Measurements from ENCODE around the gene COMMD8. TPM values are rescaled to one million over a fixed set of nuclear protein-coding genes. Genes with fewer than 3 reads are reported as not detected.

Gene COMMD8
- 7.3 and 11.8 TPM in 2 replicates for total RNA-seq
- polyA plus RNA-seq = 30.9 and 41.1 TPM in 2 replicates

DNA sequence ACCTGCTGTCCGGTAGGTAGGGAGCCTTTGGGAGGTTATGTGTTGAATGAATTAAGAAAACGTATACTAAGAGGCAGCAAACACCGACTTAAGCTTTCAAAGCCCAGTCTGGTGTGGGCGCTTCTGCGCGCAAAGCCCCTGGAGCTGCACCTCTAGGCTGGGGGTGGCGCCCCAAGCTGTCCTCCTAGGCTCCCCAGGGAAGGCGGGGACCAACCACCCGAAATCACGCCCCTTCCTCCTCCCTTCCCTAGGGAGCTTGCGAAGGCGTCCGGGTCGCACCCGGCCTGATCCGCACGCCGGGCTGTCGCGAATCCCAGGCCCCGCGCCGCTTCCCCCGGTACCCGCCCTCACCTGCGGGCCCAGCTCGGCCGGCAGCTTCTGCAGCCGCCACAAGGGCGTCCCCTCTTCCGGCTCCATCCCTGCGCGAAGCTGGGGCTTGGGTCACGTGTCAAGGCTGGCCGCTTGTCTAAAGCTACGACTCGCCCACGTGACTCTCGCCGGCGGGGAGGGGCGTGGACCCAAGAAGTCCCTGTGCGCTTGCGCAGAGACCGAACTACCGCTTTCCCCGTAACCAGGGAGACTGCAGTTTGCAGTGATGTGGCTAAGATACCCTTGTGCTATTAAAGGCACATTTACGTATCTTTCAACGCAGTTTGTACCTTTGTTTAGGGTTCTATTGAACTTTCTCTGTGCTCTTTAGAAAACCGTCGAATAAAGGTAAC is at the start of gene COMMD8:
COMMD8 (minus strand) TSS at position 468 of the 722 bp plus-strand sequence; CDS start at position 417, 51 bp downstream.
- peak; percentile 98 to 99 for DNase-seq (ENCODE audit: low read depth in 1 of 2, low spot score in 1 of 2)
- Histone ChIP-seq H3K27me3 (no peaks in the 10 kb centered on the region), H3K36me3 (no peaks in the 10 kb centered on the region), H3K4me1 (ENCODE audit: low read depth) (no peaks in the 10 kb centered on the region), H3K27ac (peak within 1 kb of the TSS; percentile 27), H3K4me3 (peak within 1 kb of the TSS; percentile 80), H3K9me3 (ENCODE audit: low read depth) (no peaks in the 10 kb centered on the region)
- TF ChIP-seq, protein P1, sequence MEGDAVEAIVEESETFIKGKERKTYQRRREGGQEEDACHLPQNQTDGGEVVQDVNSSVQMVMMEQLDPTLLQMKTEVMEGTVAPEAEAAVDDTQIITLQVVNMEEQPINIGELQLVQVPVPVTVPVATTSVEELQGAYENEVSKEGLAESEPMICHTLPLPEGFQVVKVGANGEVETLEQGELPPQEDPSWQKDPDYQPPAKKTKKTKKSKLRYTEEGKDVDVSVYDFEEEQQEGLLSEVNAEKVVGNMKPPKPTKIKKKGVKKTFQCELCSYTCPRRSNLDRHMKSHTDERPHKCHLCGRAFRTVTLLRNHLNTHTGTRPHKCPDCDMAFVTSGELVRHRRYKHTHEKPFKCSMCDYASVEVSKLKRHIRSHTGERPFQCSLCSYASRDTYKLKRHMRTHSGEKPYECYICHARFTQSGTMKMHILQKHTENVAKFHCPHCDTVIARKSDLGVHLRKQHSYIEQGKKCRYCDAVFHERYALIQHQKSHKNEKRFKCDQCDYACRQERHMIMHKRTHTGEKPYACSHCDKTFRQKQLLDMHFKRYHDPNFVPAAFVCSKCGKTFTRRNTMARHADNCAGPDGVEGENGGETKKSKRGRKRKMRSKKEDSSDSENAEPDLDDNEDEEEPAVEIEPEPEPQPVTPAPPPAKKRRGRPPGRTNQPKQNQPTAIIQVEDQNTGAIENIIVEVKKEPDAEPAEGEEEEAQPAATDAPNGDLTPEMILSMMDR (IDR thresholded peaks at IDR 0.05; ENCODE audit: low read depth, low read length) = peak; percentile 33

GRCh38 chr4:47510506-47511143 is 47.1 kb upstream of the COMMD8 start:
- H3K4me3 ChIP-seq = no peak overlapping the region
- DNase-seq (ENCODE audit: low read depth in 1 of 2, low spot score in 1 of 2) = peak in 1 of 2 donors; percentile 45
- H3K4me1 ChIP-seq (ENCODE audit: low read depth) = no peaks in the 10 kb centered on the region
- H3K9me3 ChIP-seq (ENCODE audit: low read depth) = no peaks in the 10 kb centered on the region
- no peaks in the 10 kb centered on the region for H3K27me3 ChIP-seq
- no peaks in the 10 kb centered on the region for H3K36me3 ChIP-seq
- no peak overlapping the region for H3K27ac ChIP-seq
- TF ChIP-seq, protein P1 (IDR thresholded peaks at IDR 0.05; ENCODE audit: low read depth, low read length) = peak; percentile 32

DNA sequence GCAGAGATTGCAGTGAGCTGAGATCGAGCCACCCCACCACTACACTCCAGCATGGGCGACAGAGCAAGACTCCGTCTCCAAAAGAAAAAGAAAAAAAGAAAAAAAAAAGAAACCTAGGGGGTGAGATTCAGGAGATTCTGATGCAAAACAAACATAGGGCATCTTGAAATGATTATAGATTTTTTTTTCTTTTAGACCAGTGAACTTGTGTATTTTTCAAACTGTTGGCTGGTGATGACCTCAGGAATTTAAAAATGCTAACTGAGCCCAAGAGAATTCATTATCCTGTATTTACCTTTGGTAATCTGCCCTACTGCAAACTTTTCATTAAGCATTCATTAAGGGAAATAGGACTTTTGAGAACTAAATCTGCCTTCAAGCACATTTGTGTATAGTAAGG is 42.2 kb upstream of the COMMD8 start:
- no peak for DNase-seq (ENCODE audit: low read depth in 1 of 2, low spot score in 1 of 2)
- TF ChIP-seq, protein P1 (IDR thresholded peaks at IDR 0.05; ENCODE audit: low read depth, low read length) = no peak
- Histone ChIP-seq H3K4me1 (ENCODE audit: low read depth) (no peaks in the 10 kb centered on the region), H3K27ac (no peak overlapping the region), H3K4me3 (no peak overlapping the region), H3K9me3 (ENCODE audit: low read depth) (no peaks in the 10 kb centered on the region), H3K27me3 (no peaks in the 10 kb centered on the region), H3K36me3 (no peaks in the 10 kb centered on the region)

DNA sequence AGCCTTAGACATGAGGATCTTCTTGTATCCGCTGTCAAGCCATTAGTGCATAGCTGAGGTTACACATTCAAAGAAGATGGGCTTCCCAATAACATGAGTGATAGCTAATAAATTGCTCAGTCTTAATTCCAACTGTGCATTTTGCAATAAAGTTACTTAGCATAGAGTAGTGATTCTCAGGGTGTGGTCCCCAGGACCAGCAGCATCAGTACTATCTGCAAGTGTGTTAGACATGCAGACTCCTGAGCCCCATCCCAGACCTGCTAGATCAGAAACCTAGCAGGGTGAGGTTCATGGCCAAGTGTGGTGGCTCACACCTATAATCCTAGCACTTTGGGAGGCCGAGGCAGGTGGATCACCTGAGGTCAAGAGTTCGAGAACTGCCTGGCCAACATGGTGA is 41.6 kb upstream of the COMMD8 start:
- H3K4me3 ChIP-seq = no peak overlapping the region
- no peak overlapping the region for H3K27ac ChIP-seq
- H3K36me3 ChIP-seq = no peaks in the 10 kb centered on the region
- TF ChIP-seq, protein P1 (IDR thresholded peaks at IDR 0.05; ENCODE audit: low read depth, low read length) = no peak
- H3K27me3 ChIP-seq = no peaks in the 10 kb centered on the region
- no peaks in the 10 kb centered on the region for H3K4me1 ChIP-seq (ENCODE audit: low read depth)
- H3K9me3 ChIP-seq (ENCODE audit: low read depth) = no peaks in the 10 kb centered on the region
- DNase-seq (ENCODE audit: low read depth in 1 of 2, low spot score in 1 of 2) = no peak

GRCh38 chr4:47500776-47501175 is 37.3 kb upstream of the COMMD8 start:
- Histone ChIP-seq H3K9me3 (ENCODE audit: low read depth) (no peaks in the 10 kb centered on the region), H3K27ac (no peak overlapping the region), H3K36me3 (no peaks in the 10 kb centered on the region), H3K4me1 (ENCODE audit: low read depth) (no peaks in the 10 kb centered on the region), H3K27me3 (no peaks in the 10 kb centered on the region), H3K4me3 (no peak overlapping the region)
- DNase-seq (ENCODE audit: low read depth in 1 of 2, low spot score in 1 of 2) = no peak
- TF ChIP-seq, protein P1 (IDR thresholded peaks at IDR 0.05; ENCODE audit: low read depth, low read length) = no peak
